HL-60/S4 treated with retinoic acid at 250 ng/mL for 4 days and 3 days (cell line): ENCODE measurements around the gene KLHL7.
"Not testable (repeated sequence)": the region's sequence is repeated elsewhere in the genome, so short reads cannot be mapped to it uniquely, and the experiment has no call there.

Experiments
- in situ Hi-C: fragments of 300-500 bp; cut with MboI; formaldehyde crosslinking; loops from 2 replicates; pipeline ENCODE4 v1.7.0; 2022; ENCODE audit warnings: low sequenced_read_pairs

Gene KLHL7

GRCh38 chr7:23168111-23168885, 62.7 kb downstream of the KLHL7 start:
- in situ Hi-C loops, result no loop called here

- in situ Hi-C loops, result no loop called here
These were observed 70.4 kb downstream of the KLHL7 start for GRCh38 chr7:23175938-23176337.

GRCh38 chr7:23181684-23182553, 76.3 kb downstream of the KLHL7 start, which contains the start of gene NUP42:
Gene NUP42 (plus strand): TSS chr7:23182048. CDS start chr7:23182086, 38 bp downstream.
- in situ Hi-C loops, result no loop called here

GRCh38 chr7:23183279-23184012, 77.9 kb downstream of the KLHL7 start:
- in situ Hi-C loops, result no loop called here

- in situ Hi-C loops, result no loop called here
These were observed 78.7 kb downstream of the KLHL7 start for GRCh38 chr7:23184291-23184690.

GRCh38 chr7:23184709-23185359, 79.2 kb downstream of the KLHL7 start:
- in situ Hi-C loops, result no loop called here

- in situ Hi-C loops, result no loop called here
These were observed 80.4 kb downstream of the KLHL7 start for GRCh38 chr7:23185980-23186379.

GRCh38 chr7:23191022-23191421, 85.4 kb downstream of the KLHL7 start:
- in situ Hi-C loops, result no loop called here

GRCh38 chr7:23193650-23194227, 88.2 kb downstream of the KLHL7 start:
- in situ Hi-C loops, result not testable (repeated sequence)

GRCh38 chr7:23196306-23196705, 90.7 kb downstream of the KLHL7 start:
- in situ Hi-C loops, result no loop called here

GRCh38 chr7:23197745-23198144, 92.2 kb downstream of the KLHL7 start:
- in situ Hi-C loops, result not testable (repeated sequence)

GRCh38 chr7:23200331-23200730, 94.7 kb downstream of the KLHL7 start:
- in situ Hi-C loops, result no loop called here

GRCh38 chr7:23204241-23204640, 98.7 kb downstream of the KLHL7 start:
- in situ Hi-C loops, result no loop called here

- in situ Hi-C loops, result no loop called here
These were observed 100.0 kb downstream of the KLHL7 start for GRCh38 chr7:23205577-23205908.

- in situ Hi-C loops, result no loop called here
These were observed 100.6 kb downstream of the KLHL7 start for GRCh38 chr7:23205909-23206767.

GRCh38 chr7:23207021-23207420, 101.4 kb downstream of the KLHL7 start:
- in situ Hi-C loops, result no loop called here

- in situ Hi-C loops, result no loop called here
These were observed 102.3 kb downstream of the KLHL7 start for GRCh38 chr7:23207884-23208283.

GRCh38 chr7:23208316-23208715, 102.7 kb downstream of the KLHL7 start:
- in situ Hi-C loops, result no loop called here

GRCh38 chr7:23210506-23210905, 104.9 kb downstream of the KLHL7 start:
- in situ Hi-C loops, result no loop called here

- in situ Hi-C loops, result no loop called here
These were observed 106.0 kb downstream of the KLHL7 start for GRCh38 chr7:23211589-23211988.
